Gastroesophageal sphincter (tissue), 4 donors: Measurements from ENCODE around the gene FBXL19. TPM values are rescaled to one million over a fixed set of nuclear protein-coding genes. Genes with fewer than 3 reads are reported as not detected.

ENCODE experiments used
- ATAC-seq: fragments of 150-250 bp; one replicate; pipeline ENCODE4 v1.9.1; 2016; ENCODE audit warnings: mild to moderate bottlenecking, moderate library complexity
- H3K27ac ChIP-seq, 4 donors: fragments of 200-600 bp; sonication (generic) in 3 of 4; 1 replicate in 3 of 4; 2 replicates in 1 of 4; pipeline ENCODE4 v1.5.1; 2016 to 2019
- H3K27me3 ChIP-seq: fragments of 200-600 bp; sonication (generic); one replicate; pipeline ENCODE4 v1.5.1; 2019
- H3K36me3 ChIP-seq, 2 donors: fragments of 200-600 bp; sonication (generic); one replicate each; pipeline ENCODE4 v1.5.1; 2019; ENCODE audit warnings: control low read depth in 1 of 2
- H3K4me1 ChIP-seq, 3 donors: fragments of 200-600 bp; sonication (generic); 1 replicate in 2 of 3; 2 replicates in 1 of 3; pipeline ENCODE4 v1.5.1; 2016 to 2019; ENCODE audit warnings: control low read depth in 2 of 3
- H3K4me3 ChIP-seq, 2 donors: fragments of 200-600 bp; sonication (generic); one replicate each; pipeline ENCODE4 v1.5.1; 2019; ENCODE audit warnings: mild to moderate bottlenecking in 1 of 2, moderate library complexity in 1 of 2
- H3K9me3 ChIP-seq, 3 donors: fragments of 200-600 bp; sonication (generic); one replicate each; pipeline ENCODE4 v1.5.1; 2017 to 2019; ENCODE audit warnings: control low read depth in 2 of 3
- CTCF ChIP-seq, 4 experiments: fragments of 200-600 bp in 2 of 4; fragments of 450-650 bp in 2 of 4; sonication (generic) in 1 of 4; IDR thresholded peaks; one replicate each; pipeline ENCODE4 v1.5.1; 2017 to 2019; ENCODE audit warnings: antibody characterized with exemption in 4 of 4, mild to moderate bottlenecking in 2 of 4, moderate library complexity in 2 of 4
- EP300 ChIP-seq: sonication (generic); formaldehyde crosslinking; IDR thresholded peaks from one replicate; pipeline ENCODE4 v1.6.1; 2017; ENCODE audit warnings: antibody characterized with exemption, mild to moderate bottlenecking
- POLR2A ChIP-seq, 2 donors: fragments of 450-650 bp; IDR thresholded peaks; one replicate each; pipeline ENCODE4 v1.6.1; 2017; ENCODE audit warnings: antibody characterized with exemption in 2 of 2, mild to moderate bottlenecking in 2 of 2, moderate library complexity in 1 of 2
- POLR2AphosphoS5 ChIP-seq: sonication (generic); formaldehyde crosslinking; IDR thresholded peaks from one replicate; pipeline ENCODE4 v1.6.1; 2017; ENCODE audit warnings: antibody characterized with exemption
- WGBS, 2 donors: methylation state at CpG; one replicate each; pipeline ENCODE4 v1.1.5; 2018; ENCODE audit warnings: low coverage in 1 of 2; 5-methylcytosine and 5-hydroxymethylcytosine counted together
- total RNA-seq, 4 donors: library from RNA; depleted of rRNA; stranded (reverse); fragments of >200 nt; gene quantifications; one replicate each; pipeline ENCODE4 v1.1.0, GENCODE V29; 2016

FBXL19 gene
- total RNA-seq, 4 donors from 2014 or later = 10.0 to 23.5 (median 11.9) TPM

- ATAC-seq = no peak
- peaks cover 0 to 35% (median 7%) of the 10 kb centered on the region in 3 donors for H3K4me1 ChIP-seq
- no peak overlapping the region for H3K4me3 ChIP-seq
- no peaks in the 10 kb centered on the region for H3K27me3 ChIP-seq
- no CpG with 5 or more reads among the region's 22 CpGs for WGBS, 2 donors
- TF ChIP-seq CTCF (IDR thresholded peaks at IDR 0.05) = no peak
- no peak for TF ChIP-seq POLR2A (IDR thresholded peaks at IDR 0.05)
- no peak for TF ChIP-seq POLR2AphosphoS5
- no peak for TF ChIP-seq EP300
- no peaks in the 10 kb centered on the region for H3K9me3 ChIP-seq
- H3K27ac ChIP-seq = peak overlapping the region in 3 of 4 donors; percentile 42 to 61 (median 54)
- H3K36me3 ChIP-seq = peaks cover 0 to 61% of the 10 kb centered on the region in 2 donors
Observed at GRCh38 chr16:30926937-30927788, 3.8 kb downstream of the FBXL19 start.

GRCh38 chr16:30927789-30928378 lies 4.5 kb downstream of the FBXL19 start:
- Histone ChIP-seq H3K27ac (peak overlapping the region in 3 of 4 donors; percentile 42 to 61 (median 54)), H3K9me3 (no peaks in the 10 kb centered on the region), H3K36me3 (peaks cover 0 to 69% of the 10 kb centered on the region in 2 donors), H3K4me3 (no peak overlapping the region), H3K27me3 (no peaks in the 10 kb centered on the region), H3K4me1 (peaks cover 0 to 35% (median 7%) of the 10 kb centered on the region in 3 donors)
- TF ChIP-seq EP300 = no peak
- TF ChIP-seq CTCF (IDR thresholded peaks at IDR 0.05) = no peak
- TF ChIP-seq POLR2A (IDR thresholded peaks at IDR 0.05) = no peak
- no peak for TF ChIP-seq POLR2AphosphoS5
- 33 to 42% methylated on average over 1 to 2 of the region's 15 CpGs for WGBS, 2 donors
- ATAC-seq = no peak

GRCh38 chr16:30928390-30928789 lies 5.0 kb downstream of the FBXL19 start:
- no peak for ATAC-seq
- no peaks in the 10 kb centered on the region for H3K9me3 ChIP-seq
- TF ChIP-seq POLR2AphosphoS5 = no peak
- no peak for TF ChIP-seq POLR2A (IDR thresholded peaks at IDR 0.05)
- no peak for TF ChIP-seq EP300
- no peak for TF ChIP-seq CTCF (IDR thresholded peaks at IDR 0.05)
- no peak overlapping the region for H3K4me3 ChIP-seq
- H3K4me1 ChIP-seq = peaks cover 0 to 35% (median 7%) of the 10 kb centered on the region in 3 donors
- H3K36me3 ChIP-seq = peaks cover 0 to 74% of the 10 kb centered on the region in 2 donors
- 82 to 93% methylated on average over 3 to 8 of the region's 11 CpGs for WGBS, 2 donors
- H3K27ac ChIP-seq = peak overlapping the region in 2 of 4 donors; percentile 54 to 61
- no peaks in the 10 kb centered on the region for H3K27me3 ChIP-seq

- ATAC-seq = no peak
- no peak overlapping the region for H3K27ac ChIP-seq
- no peak for TF ChIP-seq EP300
- no peak for TF ChIP-seq POLR2AphosphoS5
- TF ChIP-seq POLR2A (IDR thresholded peaks at IDR 0.05) = no peak
- H3K27me3 ChIP-seq = no peaks in the 10 kb centered on the region
- 20 to 57% methylated on average over 1 to 5 of the region's 7 CpGs for WGBS, 2 donors
- H3K4me3 ChIP-seq = no peak overlapping the region
- H3K36me3 ChIP-seq = peaks cover 0 to 81% of the 10 kb centered on the region in 2 donors
- no peaks in the 10 kb centered on the region for H3K9me3 ChIP-seq
- peaks cover 0 to 29% (median 7%) of the 10 kb centered on the region in 3 donors for H3K4me1 ChIP-seq
Observed at GRCh38 chr16:30929167-30929566, 5.8 kb downstream of the FBXL19 start.

GRCh38 chr16:30930160-30930571 lies 6.8 kb downstream of the FBXL19 start:
- no peaks in the 10 kb centered on the region for H3K9me3 ChIP-seq
- no peak overlapping the region for H3K4me3 ChIP-seq
- H3K4me1 ChIP-seq = peaks cover 0 to 23% (median 0%) of the 10 kb centered on the region in 3 donors
- no peak overlapping the region for H3K27ac ChIP-seq
- ATAC-seq = no peak
- WGBS, 2 donors = 80 to 100% methylated on average over 1 of the region's 35 CpGs
- H3K27me3 ChIP-seq = no peaks in the 10 kb centered on the region
- peaks cover 0 to 82% of the 10 kb centered on the region in 2 donors for H3K36me3 ChIP-seq
- TF ChIP-seq CTCF (IDR thresholded peaks at IDR 0.05) (no peak), POLR2AphosphoS5 (no peak), POLR2A (IDR thresholded peaks at IDR 0.05) (no peak), EP300 (no peak)
